Measurements from ENCODE around the gene FGL2.
"Not testable (repeated sequence)": the region's sequence is repeated elsewhere in the genome, so short reads cannot be mapped to it uniquely, and the experiment has no call there.

The FGL2 gene

GRCh38 chr7:77216181-77216845 is 16.7 kb upstream of the FGL2 start:
- peak; percentile 43 for DNase-seq (ENCODE audit: low spot score)

- no peak for DNase-seq (ENCODE audit: low spot score)
These were observed 10.0 kb upstream of the FGL2 start for GRCh38 chr7:77209479-77210139.

- DNase-seq (ENCODE audit: low spot score) = no peak
These were observed 8.8 kb upstream of the FGL2 start for GRCh38 chr7:77208416-77208815.

- no peak for DNase-seq (ENCODE audit: low spot score)
These were observed 6.1 kb upstream of the FGL2 start for GRCh38 chr7:77205706-77206105.

- DNase-seq (ENCODE audit: low spot score) = no peak
These were observed 2.9 kb upstream of the FGL2 start for GRCh38 chr7:77202481-77202976.

GRCh38 chr7:77200542-77200941 is 923 bp upstream of the FGL2 start:
- DNase-seq (ENCODE audit: low spot score) = no peak

GRCh38 chr7:77197141-77197540 is 2.5 kb downstream of the FGL2 start:
- DNase-seq (ENCODE audit: low spot score) = no peak

GRCh38 chr7:77188731-77189437 is 10.7 kb downstream of the FGL2 start:
- DNase-seq (ENCODE audit: low spot score) = no peak

- DNase-seq (ENCODE audit: low spot score) = no peak
These were observed 13.8 kb downstream of the FGL2 start for GRCh38 chr7:77185866-77186265.

GRCh38 chr7:77184990-77185389 is 14.6 kb downstream of the FGL2 start:
- DNase-seq (ENCODE audit: low spot score) = no peak

GRCh38 chr7:77184463-77184862 is 15.2 kb downstream of the FGL2 start:
- no peak for DNase-seq (ENCODE audit: low spot score)

GRCh38 chr7:77182261-77182660 is 17.4 kb downstream of the FGL2 start:
- DNase-seq (ENCODE audit: low spot score) = no peak

- no peak for DNase-seq (ENCODE audit: low spot score)
These were observed 17.9 kb downstream of the FGL2 start for GRCh38 chr7:77181734-77182133.

- DNase-seq (ENCODE audit: low spot score) = no peak
These were observed 18.5 kb downstream of the FGL2 start for GRCh38 chr7:77181015-77181595.

GRCh38 chr7:77178024-77178423 is 21.6 kb downstream of the FGL2 start:
- DNase-seq (ENCODE audit: low spot score) = not testable (repeated sequence)

- DNase-seq (ENCODE audit: low spot score) = not testable (repeated sequence)
These were observed 22.2 kb downstream of the FGL2 start for GRCh38 chr7:77177321-77177904.

GRCh38 chr7:77175274-77175800 is 24.3 kb downstream of the FGL2 start:
- DNase-seq (ENCODE audit: low spot score) = not testable (repeated sequence)

GRCh38 chr7:77174418-77174817 is 25.2 kb downstream of the FGL2 start:
- not testable (repeated sequence) for DNase-seq (ENCODE audit: low spot score)

- not testable (repeated sequence) for DNase-seq (ENCODE audit: low spot score)
These were observed 27.0 kb downstream of the FGL2 start for GRCh38 chr7:77172437-77173172.

- not testable (repeated sequence) for DNase-seq (ENCODE audit: low spot score)
These were observed 28.5 kb downstream of the FGL2 start for GRCh38 chr7:77171073-77171472.

GRCh38 chr7:77157446-77157845 is 42.2 kb downstream of the FGL2 start:
- peak; percentile 4 for DNase-seq (ENCODE audit: low spot score)
